HCT116 (cell line): Measurements from ENCODE around the gene IL5. TPM values are rescaled to one million over a fixed set of nuclear protein-coding genes. Genes with fewer than 3 reads are reported as not detected.

Experiments
- ATAC-seq: fragments of 200-7000 bp; cut with Tn5 transposase; 2 replicates; pipeline ENCODE4 v1.9.1; 2020; ENCODE audit warnings: mild to moderate bottlenecking, moderate library complexity
- BruUV-seq: library from RNA; stranded (reverse); fragments of 400-500 nt; replicated peaks from 2 replicates; lab custom pipeline; 2021; lab: Mats Ljungman, UMichigan
- CTCF ChIA-PET: fragments of 300-600 bp; sonication (Branson Sonifier 250); formaldehyde crosslinking; loops from one replicate; lab custom pipeline; 2021; ENCODE audit warnings: antibody characterized with exemption; lab: Charles Lee
- POLR2A ChIA-PET: fragments of 300-600, 350-600 bp; sonication (Branson Sonifier 250); formaldehyde crosslinking; loops from one replicate; lab custom pipeline; 2021; ENCODE audit warnings: antibody characterized with exemption; lab: Charles Lee
- RAD21 ChIA-PET, 2 experiments: fragments of 300-600 bp; sonication (Branson Sonifier 250); formaldehyde crosslinking; loops; one replicate each; lab custom pipeline; 2023; ENCODE audit warnings: low total read pairs in 2 of 2; ENCODE audit not compliant: uncharacterized antibody in 2 of 2, unreplicated experiment in 2 of 2, low non-redundant PET in 1 of 2; lab: Charles Lee
- DNase-seq: peaks from one replicate; pipeline ENCODE4 v3.0.0-alpha.2; 2010; ENCODE audit warnings: low read depth, low spot score
- H2AFZ ChIP-seq: fragments of 200-600 bp; shearing (Covaris generic), sonication (generic); 2 replicates; pipeline ENCODE4 v1.6.1; 2017; ENCODE audit warnings: low read depth, mixed run types, mixed read lengths, antibody characterized with exemption, low read length; ENCODE audit not compliant: poor library complexity, severe bottlenecking
- H3K27ac ChIP-seq: 2 replicates; pipeline ENCODE4 v1.5.1; 2012; ENCODE audit warnings: low read depth, low read length
- H3K27me3 ChIP-seq: fragments of 200-600 bp; sonication (generic); 2 replicates; pipeline ENCODE4 v1.6.1; 2016; ENCODE audit warnings: mixed run types, low read length, mixed read lengths; ENCODE audit not compliant: insufficient read depth
- H3K36me3 ChIP-seq, 2 experiments: fragments of 200-500 bp in 1 of 2; fragments of 200-600 bp in 1 of 2; sonication (Bioruptor generic) in 1 of 2; sonication (generic) in 1 of 2; 2 replicates each; pipeline versions ENCODE4 v1.5.1 to v1.6.1; 2014 to 2016; ENCODE audit warnings: low read length in 2 of 2, inconsistent platforms in 1 of 2, mixed read lengths in 1 of 2, mixed run types in 1 of 2; ENCODE audit not compliant: insufficient read depth in 2 of 2, control insufficient read depth in 1 of 2
- H3K4me1 ChIP-seq, 2 experiments: fragments of 200-600 bp in 1 of 2; sonication (generic) in 1 of 2; 2 replicates each; pipeline versions ENCODE4 v1.5.1 to v1.6.1; 2012 to 2017; ENCODE audit warnings: low read length in 2 of 2, inconsistent platforms in 1 of 2, mild to moderate bottlenecking in 1 of 2, mixed read lengths in 1 of 2, mixed run types in 1 of 2, moderate library complexity in 1 of 2; ENCODE audit not compliant: insufficient read depth in 2 of 2, control insufficient read depth in 1 of 2
- H3K4me2 ChIP-seq: fragments of 200-600 bp; sonication (generic); 2 replicates; pipeline ENCODE4 v1.6.1; 2017; ENCODE audit warnings: mixed run types, low read length, mixed read lengths
- H3K4me3 ChIP-seq, 2 experiments: fragments of 200-600 bp in 1 of 2; sonication (generic) in 1 of 2; replicated peaks in 1 of 2; 2 replicates each; pipeline ENCODE4 v1.5.1; 2011 to 2016; ENCODE audit warnings: low read length in 2 of 2, control low read depth in 1 of 2, low read depth in 1 of 2, mild to moderate bottlenecking in 1 of 2, mixed read lengths in 1 of 2, mixed run types in 1 of 2
- H3K79me2 ChIP-seq: fragments of 200-600 bp; sonication (generic); 2 replicates; pipeline ENCODE4 v1.6.1; 2017; ENCODE audit warnings: mild to moderate bottlenecking, mixed run types, low read length, moderate library complexity, mixed read lengths; ENCODE audit not compliant: insufficient read depth
- H3K9ac ChIP-seq: fragments of 200-600 bp; sonication (generic); 2 replicates; pipeline ENCODE4 v1.6.1; 2016; ENCODE audit warnings: low read length, mixed read lengths
- H3K9me2 ChIP-seq: fragments of 200-600 bp; sonication (generic), shearing (Covaris generic); 2 replicates; pipeline ENCODE4 v1.6.1; 2017; ENCODE audit warnings: mixed run types, mild to moderate bottlenecking, moderate library complexity; ENCODE audit not compliant: insufficient read depth
- H3K9me3 ChIP-seq, 2 experiments: fragments of 200-500 bp in 1 of 2; fragments of 200-600 bp in 1 of 2; sonication (Bioruptor generic) in 1 of 2; sonication (generic) in 1 of 2; 2 replicates each; pipeline ENCODE4 v1.6.1; 2014 to 2017; ENCODE audit warnings: low read length in 2 of 2, mixed read lengths in 2 of 2, inconsistent platforms in 1 of 2, low read depth in 1 of 2, mild to moderate bottlenecking in 1 of 2, mixed run types in 1 of 2, moderate library complexity in 1 of 2; ENCODE audit not compliant: control insufficient read depth in 1 of 2, insufficient read depth in 1 of 2
- H4K20me1 ChIP-seq: fragments of 200-600 bp; sonication (generic), shearing (Covaris generic); 2 replicates; pipeline ENCODE4 v1.6.1; 2017; ENCODE audit warnings: mixed run types, mild to moderate bottlenecking, moderate library complexity; ENCODE audit not compliant: insufficient read depth
- EGR1 ChIP-seq: IDR thresholded peaks from 2 replicates; pipeline ENCODE4 v1.6.1; 2012; ENCODE audit warnings: low read depth
- EZH2 ChIP-seq: fragments of 200-600 bp; sonication (generic); IDR thresholded peaks from 2 replicates; pipeline ENCODE4 v1.6.1; 2017; ENCODE audit warnings: antibody characterized with exemption, mixed run types
- JUND ChIP-seq: IDR thresholded peaks from 2 replicates; pipeline ENCODE4 v1.6.1; 2012
- SP1 ChIP-seq: IDR thresholded peaks from 2 replicates; pipeline ENCODE4 v1.6.1; 2012; ENCODE audit warnings: low read depth
- TCF7L2 ChIP-seq: IDR thresholded peaks from 2 replicates; pipeline ENCODE4 v1.7.0; 2011; ENCODE audit warnings: borderline replicate concordance, inconsistent platforms; ENCODE audit not compliant: insufficient read depth, insufficient read length; ENCODE audit errors: extremely low read depth
- ZFX ChIP-seq: fragments of 450-650 bp; IDR thresholded peaks from 2 replicates; pipeline ENCODE4 v1.6.1; 2017
- ZNF274 ChIP-seq: fragments of 200-500 bp; sonication (Bioruptor generic); IDR thresholded peaks from 2 replicates; pipeline ENCODE4 v1.6.1; 2014; ENCODE audit warnings: mild to moderate bottlenecking, low read depth, low read length, inconsistent platforms
- intact Hi-C: fragments of 100-400 bp; cut with micrococcal nuclease; formaldehyde crosslinking; loops from 2 replicates; pipeline ENCODE4 v1.10.0; 2022
- total RNA-seq: library from RNA; stranded (reverse); gene quantifications from one replicate; pipeline ENCODE4 v1.2.1, GENCODE V29; 2021; ENCODE audit not compliant: unreplicated experiment
- TF ChIP-seq, protein P1 (sequence below): IDR thresholded peaks from 2 replicates; pipeline ENCODE4 v1.6.1; 2011; ENCODE audit warnings: mild to moderate bottlenecking, low read length, moderate library complexity; ENCODE audit not compliant: insufficient replicate concordance; ENCODE audit errors: extremely low read depth
- TF ChIP-seq, protein P2 (sequence below): IDR thresholded peaks from 2 replicates; pipeline ENCODE4 v1.6.1; 2012
- TF ChIP-seq, protein P3 (sequence below): IDR thresholded peaks from 2 replicates; pipeline ENCODE4 v1.6.1; 2012; ENCODE audit warnings: low read depth

IL5 gene
- total RNA-seq, 1 experiment from 2014 or later, result not detected

DNA sequence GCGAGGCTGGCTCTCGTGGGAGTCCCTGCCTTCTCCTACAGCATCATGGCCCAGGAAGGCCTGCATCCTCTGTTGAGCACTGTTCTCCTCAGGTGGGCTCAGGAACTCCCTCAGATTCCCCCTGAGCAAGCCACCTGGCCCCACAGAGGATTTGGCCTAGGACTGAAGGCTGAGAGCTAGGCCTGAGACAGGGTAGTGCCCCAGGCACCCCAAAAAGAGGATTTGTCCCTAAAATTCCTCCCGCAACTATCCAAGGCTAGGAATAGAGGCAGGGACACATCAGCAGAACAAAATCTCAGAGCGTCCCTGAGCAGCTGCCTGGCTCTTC lies 41.7 kb downstream of the IL5 start:
- H3K9ac ChIP-seq, result no peak overlapping the region
- no peaks in the 10 kb centered on the region for H4K20me1 ChIP-seq
- H3K4me1 ChIP-seq, result peaks cover 15 to 65% of the 10 kb centered on the region in 2 experiments
- no peak overlapping the region for H3K27ac ChIP-seq
- intact Hi-C loops, result loop anchor here (1.0 to 5.0 kb wide), 3 partner anchors 82 to 434 kb away; no protein-coding TSS in a partner anchor
- no peak for DNase-seq
- no peak for TF ChIP-seq SP1
- no peak for TF ChIP-seq ZFX
- TF ChIP-seq, protein P1, sequence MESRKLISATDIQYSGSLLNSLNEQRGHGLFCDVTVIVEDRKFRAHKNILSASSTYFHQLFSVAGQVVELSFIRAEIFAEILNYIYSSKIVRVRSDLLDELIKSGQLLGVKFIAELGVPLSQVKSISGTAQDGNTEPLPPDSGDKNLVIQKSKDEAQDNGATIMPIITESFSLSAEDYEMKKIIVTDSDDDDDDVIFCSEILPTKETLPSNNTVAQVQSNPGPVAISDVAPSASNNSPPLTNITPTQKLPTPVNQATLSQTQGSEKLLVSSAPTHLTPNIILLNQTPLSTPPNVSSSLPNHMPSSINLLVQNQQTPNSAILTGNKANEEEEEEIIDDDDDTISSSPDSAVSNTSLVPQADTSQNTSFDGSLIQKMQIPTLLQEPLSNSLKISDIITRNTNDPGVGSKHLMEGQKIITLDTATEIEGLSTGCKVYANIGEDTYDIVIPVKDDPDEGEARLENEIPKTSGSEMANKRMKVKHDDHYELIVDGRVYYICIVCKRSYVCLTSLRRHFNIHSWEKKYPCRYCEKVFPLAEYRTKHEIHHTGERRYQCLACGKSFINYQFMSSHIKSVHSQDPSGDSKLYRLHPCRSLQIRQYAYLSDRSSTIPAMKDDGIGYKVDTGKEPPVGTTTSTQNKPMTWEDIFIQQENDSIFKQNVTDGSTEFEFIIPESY, result no peak
- TF ChIP-seq TCF7L2, result no peak
- TF ChIP-seq JUND, result no peak
- H3K79me2 ChIP-seq, result no peaks in the 10 kb centered on the region
- POLR2A ChIA-PET, result no interaction called here
- H3K4me2 ChIP-seq, result no peak overlapping the region
- no peaks in the 10 kb centered on the region for H3K9me3 ChIP-seq
- no peak for ATAC-seq
- H3K36me3 ChIP-seq, result no peaks in the 10 kb centered on the region
- H3K4me3 ChIP-seq, result no peak overlapping the region
- CTCF ChIA-PET, result interaction anchor here (1.0 to 2.8 kb wide), 8 partner anchors 32 to 263 kb away, joined by 3 to 37 read pairs (median 5); partner anchors contain the start of gene SLC22A4
- no peaks in the 10 kb centered on the region for H3K9me2 ChIP-seq
- no peak overlapping the region for H2AFZ ChIP-seq
- BruUV-seq, result no TSS peak
- H3K27me3 ChIP-seq, result no peaks in the 10 kb centered on the region
- RAD21 ChIA-PET, result interaction anchor here (1.0 to 2.8 kb wide), 5 partner anchors 75 to 115 kb away, joined by 3 to 13 read pairs (median 8); no protein-coding TSS in a partner anchor

DNA sequence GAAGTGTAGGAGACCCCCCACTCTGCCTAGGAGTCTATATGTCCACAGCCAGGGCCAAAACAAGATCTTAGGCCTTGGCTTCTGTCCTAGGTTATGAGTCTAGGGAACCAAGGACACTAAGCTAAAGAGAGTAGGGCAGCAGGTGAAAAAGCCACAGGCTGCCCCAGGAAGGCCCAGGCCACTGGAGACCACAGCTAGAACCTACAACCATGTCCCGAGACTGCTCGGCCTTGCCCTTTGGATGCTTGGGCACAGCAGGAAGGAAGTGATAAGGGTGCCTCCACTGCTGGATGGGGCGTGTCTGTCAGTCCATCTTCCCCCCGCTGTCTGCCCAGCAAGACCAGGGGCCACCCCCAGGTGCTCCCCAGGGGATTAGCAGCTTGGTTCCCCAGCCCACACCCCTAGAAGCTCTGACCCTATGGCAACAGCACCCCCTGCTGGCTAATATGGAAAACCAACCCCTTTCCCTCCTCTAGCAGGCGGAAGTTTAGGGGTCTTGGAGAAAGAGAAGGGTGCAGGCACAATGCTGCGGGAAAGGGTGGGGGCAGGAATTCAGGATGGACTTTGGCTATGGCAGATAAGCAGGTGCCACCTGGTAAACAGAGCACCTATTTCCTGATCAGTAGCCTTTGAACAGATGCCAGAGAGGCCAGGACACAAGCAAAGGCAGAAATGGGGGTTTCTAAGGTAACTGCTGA lies 42.2 kb downstream of the IL5 start:
- H3K27ac ChIP-seq, result no peak overlapping the region; the same call in 1 of the 2 replicates
- no TSS peak for BruUV-seq
- no peak overlapping the region for H3K4me2 ChIP-seq
- no peaks in the 10 kb centered on the region for H3K27me3 ChIP-seq
- no peaks in the 10 kb centered on the region for H3K36me3 ChIP-seq
- H3K9ac ChIP-seq, result no peak overlapping the region
- POLR2A ChIA-PET, result interaction anchor here (1.4 to 1.8 kb wide), 3 partner anchors 10 to 207 kb away, joined by 4 to 10 read pairs (median 9); partner anchors contain the start of genes IRF1 and SLC22A4
- no peak overlapping the region for H2AFZ ChIP-seq
- DNase-seq, result no peak
- intact Hi-C loops, result loop anchor here (1.0 to 5.0 kb wide), 3 partner anchors 82 to 434 kb away; no protein-coding TSS in a partner anchor
- no peaks in the 10 kb centered on the region for H3K9me3 ChIP-seq
- no peaks in the 10 kb centered on the region for H4K20me1 ChIP-seq
- no peaks in the 10 kb centered on the region for H3K79me2 ChIP-seq
- peaks cover 15 to 64% of the 10 kb centered on the region in 2 experiments for H3K4me1 ChIP-seq
- RAD21 ChIA-PET, result interaction anchor here (1.0 to 2.8 kb wide), 5 partner anchors 74 to 115 kb away, joined by 3 to 13 read pairs (median 8); no protein-coding TSS in a partner anchor
- CTCF ChIA-PET, result interaction anchor here (0.7 to 2.8 kb wide), 20 partner anchors 9 to 322 kb away, joined by 3 to 37 read pairs (median 4); partner anchors contain the start of genes IRF1 and SLC22A4
- ATAC-seq, result no peak
- H3K4me3 ChIP-seq, result no peak overlapping the region
- H3K9me2 ChIP-seq, result no peaks in the 10 kb centered on the region
- TF ChIP-seq JUND, result no peak
- no peak for TF ChIP-seq ZNF274
- TF ChIP-seq SP1, result no peak
- TF ChIP-seq, protein P2, sequence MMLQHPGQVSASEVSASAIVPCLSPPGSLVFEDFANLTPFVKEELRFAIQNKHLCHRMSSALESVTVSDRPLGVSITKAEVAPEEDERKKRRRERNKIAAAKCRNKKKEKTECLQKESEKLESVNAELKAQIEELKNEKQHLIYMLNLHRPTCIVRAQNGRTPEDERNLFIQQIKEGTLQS, result no peak
- TF ChIP-seq, protein P3, sequence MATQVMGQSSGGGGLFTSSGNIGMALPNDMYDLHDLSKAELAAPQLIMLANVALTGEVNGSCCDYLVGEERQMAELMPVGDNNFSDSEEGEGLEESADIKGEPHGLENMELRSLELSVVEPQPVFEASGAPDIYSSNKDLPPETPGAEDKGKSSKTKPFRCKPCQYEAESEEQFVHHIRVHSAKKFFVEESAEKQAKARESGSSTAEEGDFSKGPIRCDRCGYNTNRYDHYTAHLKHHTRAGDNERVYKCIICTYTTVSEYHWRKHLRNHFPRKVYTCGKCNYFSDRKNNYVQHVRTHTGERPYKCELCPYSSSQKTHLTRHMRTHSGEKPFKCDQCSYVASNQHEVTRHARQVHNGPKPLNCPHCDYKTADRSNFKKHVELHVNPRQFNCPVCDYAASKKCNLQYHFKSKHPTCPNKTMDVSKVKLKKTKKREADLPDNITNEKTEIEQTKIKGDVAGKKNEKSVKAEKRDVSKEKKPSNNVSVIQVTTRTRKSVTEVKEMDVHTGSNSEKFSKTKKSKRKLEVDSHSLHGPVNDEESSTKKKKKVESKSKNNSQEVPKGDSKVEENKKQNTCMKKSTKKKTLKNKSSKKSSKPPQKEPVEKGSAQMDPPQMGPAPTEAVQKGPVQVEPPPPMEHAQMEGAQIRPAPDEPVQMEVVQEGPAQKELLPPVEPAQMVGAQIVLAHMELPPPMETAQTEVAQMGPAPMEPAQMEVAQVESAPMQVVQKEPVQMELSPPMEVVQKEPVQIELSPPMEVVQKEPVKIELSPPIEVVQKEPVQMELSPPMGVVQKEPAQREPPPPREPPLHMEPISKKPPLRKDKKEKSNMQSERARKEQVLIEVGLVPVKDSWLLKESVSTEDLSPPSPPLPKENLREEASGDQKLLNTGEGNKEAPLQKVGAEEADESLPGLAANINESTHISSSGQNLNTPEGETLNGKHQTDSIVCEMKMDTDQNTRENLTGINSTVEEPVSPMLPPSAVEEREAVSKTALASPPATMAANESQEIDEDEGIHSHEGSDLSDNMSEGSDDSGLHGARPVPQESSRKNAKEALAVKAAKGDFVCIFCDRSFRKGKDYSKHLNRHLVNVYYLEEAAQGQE, result no peak
- no peak for TF ChIP-seq EZH2
- no peak for TF ChIP-seq EGR1
